Measurements from ENCODE around the gene METTL24.

Gene METTL24

GRCh38 chr6:110217266-110217665 lies 140.9 kb downstream of the METTL24 start:
- no peak overlapping the region for H3K27ac ChIP-seq (replicated peaks)
- no peak for DNase-seq (ENCODE audit: low read depth in 1 of 2, low spot score in 1 of 2)
- TF ChIP-seq CTCF (IDR thresholded peaks at IDR 0.05; ENCODE audit: insufficient read depth, low read length) (no peak), SPI1 (IDR thresholded peaks at IDR 0.05; ENCODE audit: borderline replicate concordance, low read depth) (no peak), POLR2AphosphoS5 (IDR thresholded peaks at IDR 0.05; ENCODE audit: low read depth) (no peak), REST (IDR thresholded peaks at IDR 0.05; ENCODE audit: insufficient replicate concordance, low read depth) (no peak), GABPA (IDR thresholded peaks at IDR 0.05; ENCODE audit: low read depth) (no peak)
- no peaks in the 10 kb centered on the region for H3K27me3 ChIP-seq (ENCODE audit: insufficient read depth, poor library complexity, severe bottlenecking)
- no peak overlapping the region for H3K4me3 ChIP-seq (replicated peaks; ENCODE audit: insufficient read depth, low read length)

GRCh38 chr6:110216140-110216539 lies 142.0 kb downstream of the METTL24 start:
- no peak overlapping the region for H3K27ac ChIP-seq (replicated peaks)
- H3K27me3 ChIP-seq (ENCODE audit: insufficient read depth, poor library complexity, severe bottlenecking) = no peaks in the 10 kb centered on the region
- no peak for DNase-seq (ENCODE audit: low read depth in 1 of 2, low spot score in 1 of 2)
- no peak overlapping the region for H3K4me3 ChIP-seq (replicated peaks; ENCODE audit: insufficient read depth, low read length)
- no peak for TF ChIP-seq SPI1 (IDR thresholded peaks at IDR 0.05; ENCODE audit: borderline replicate concordance, low read depth)
- TF ChIP-seq REST (IDR thresholded peaks at IDR 0.05; ENCODE audit: insufficient replicate concordance, low read depth) = no peak
- no peak for TF ChIP-seq GABPA (IDR thresholded peaks at IDR 0.05; ENCODE audit: low read depth)

- DNase-seq (ENCODE audit: low read depth in 1 of 2, low spot score in 1 of 2) = no peak
- Histone ChIP-seq H3K27ac (replicated peaks) (no peak overlapping the region), H3K4me3 (replicated peaks; ENCODE audit: insufficient read depth, low read length) (no peak overlapping the region), H3K27me3 (ENCODE audit: insufficient read depth, poor library complexity, severe bottlenecking) (no peaks in the 10 kb centered on the region)
- TF ChIP-seq POLR2AphosphoS5 (IDR thresholded peaks at IDR 0.05; ENCODE audit: low read depth) (no peak), GABPA (IDR thresholded peaks at IDR 0.05; ENCODE audit: low read depth) (no peak), CTCF (IDR thresholded peaks at IDR 0.05; ENCODE audit: insufficient read depth, low read length) (no peak), REST (IDR thresholded peaks at IDR 0.05; ENCODE audit: insufficient replicate concordance, low read depth) (no peak), SPI1 (IDR thresholded peaks at IDR 0.05; ENCODE audit: borderline replicate concordance, low read depth) (no peak)
Measured at GRCh38 chr6:110214338-110214737, 143.8 kb downstream of the METTL24 start.

- Histone ChIP-seq H3K27me3 (ENCODE audit: insufficient read depth, poor library complexity, severe bottlenecking) (no peaks in the 10 kb centered on the region), H3K27ac (replicated peaks) (no peak overlapping the region), H3K4me3 (replicated peaks; ENCODE audit: insufficient read depth, low read length) (no peak overlapping the region)
- TF ChIP-seq REST (IDR thresholded peaks at IDR 0.05; ENCODE audit: insufficient replicate concordance, low read depth) (no peak), SPI1 (IDR thresholded peaks at IDR 0.05; ENCODE audit: borderline replicate concordance, low read depth) (no peak), CTCF (IDR thresholded peaks at IDR 0.05; ENCODE audit: insufficient read depth, low read length) (no peak), POLR2AphosphoS5 (IDR thresholded peaks at IDR 0.05; ENCODE audit: low read depth) (no peak), GABPA (IDR thresholded peaks at IDR 0.05; ENCODE audit: low read depth) (no peak)
- DNase-seq (ENCODE audit: low read depth in 1 of 2, low spot score in 1 of 2) = no peak
Measured at GRCh38 chr6:110211753-110212152, 146.4 kb downstream of the METTL24 start.
